NOMO-1 treated with DMSO at 0.1 percent for 48 hours (cell line): ENCODE results near the gene ZC3H12D.
"Not testable (repeated sequence)": the region's sequence is repeated elsewhere in the genome, so short reads cannot be mapped to it uniquely, and the experiment has no call there.

Source experiments
- DNase-seq: peaks from one replicate; lab custom pipeline; 2025; ENCODE audit not compliant: unreplicated experiment; lab: John Stamatoyannopoulos, UW

The ZC3H12D gene

GRCh38 chr6:149484733-149485700 lies at the start of gene ZC3H12D:
ZC3H12D (minus strand) TSS chr6:149485014; CDS start chr6:149474543, 10,471 bp downstream.
- peak; percentile 96 for DNase-seq

GRCh38 chr6:149529650-149530049 lies 44.8 kb upstream of the ZC3H12D start:
- no peak for DNase-seq

GRCh38 chr6:149515494-149515893 lies 30.7 kb upstream of the ZC3H12D start:
- DNase-seq = no peak

GRCh38 chr6:149513915-149514314 lies 29.1 kb upstream of the ZC3H12D start:
- DNase-seq = no peak

- no peak for DNase-seq
Observed at GRCh38 chr6:149510793-149511512, 26.1 kb upstream of the ZC3H12D start.

- DNase-seq = no peak
Observed at GRCh38 chr6:149508485-149508884, 23.7 kb upstream of the ZC3H12D start.

GRCh38 chr6:149503872-149504271 lies 19.1 kb upstream of the ZC3H12D start:
- no peak for DNase-seq

- DNase-seq = no peak
Observed at GRCh38 chr6:149503276-149503675, 18.5 kb upstream of the ZC3H12D start.

GRCh38 chr6:149501768-149502167 lies 17.0 kb upstream of the ZC3H12D start:
- no peak for DNase-seq

GRCh38 chr6:149501201-149501600 lies 16.4 kb upstream of the ZC3H12D start:
- DNase-seq = no peak

GRCh38 chr6:149500096-149500495 lies 15.3 kb upstream of the ZC3H12D start:
- DNase-seq = no peak

GRCh38 chr6:149499066-149499465 lies 14.3 kb upstream of the ZC3H12D start:
- no peak for DNase-seq

GRCh38 chr6:149497365-149497764 lies 12.6 kb upstream of the ZC3H12D start:
- no peak for DNase-seq

GRCh38 chr6:149496597-149496996 lies 11.8 kb upstream of the ZC3H12D start:
- DNase-seq = not testable (repeated sequence)

GRCh38 chr6:149495349-149496016 lies 10.7 kb upstream of the ZC3H12D start:
- not testable (repeated sequence) for DNase-seq

GRCh38 chr6:149494810-149495209 lies 10.0 kb upstream of the ZC3H12D start:
- not testable (repeated sequence) for DNase-seq

- no peak for DNase-seq
Observed at GRCh38 chr6:149493761-149494320, 9.0 kb upstream of the ZC3H12D start.

- DNase-seq = no peak
Observed at GRCh38 chr6:149492798-149493343, 8.1 kb upstream of the ZC3H12D start.

GRCh38 chr6:149489967-149490366 lies 5.2 kb upstream of the ZC3H12D start:
- no peak for DNase-seq

GRCh38 chr6:149488815-149489214 lies 4.0 kb upstream of the ZC3H12D start:
- peak; percentile 70 for DNase-seq

GRCh38 chr6:149487316-149487715 lies 2.5 kb upstream of the ZC3H12D start:
- no peak for DNase-seq
